ENCODE measurements around the gene RBPJ.
A peak's percentile ranks its signal among the peaks of the same experiment; 100 is the strongest.

The RBPJ gene

DNA sequence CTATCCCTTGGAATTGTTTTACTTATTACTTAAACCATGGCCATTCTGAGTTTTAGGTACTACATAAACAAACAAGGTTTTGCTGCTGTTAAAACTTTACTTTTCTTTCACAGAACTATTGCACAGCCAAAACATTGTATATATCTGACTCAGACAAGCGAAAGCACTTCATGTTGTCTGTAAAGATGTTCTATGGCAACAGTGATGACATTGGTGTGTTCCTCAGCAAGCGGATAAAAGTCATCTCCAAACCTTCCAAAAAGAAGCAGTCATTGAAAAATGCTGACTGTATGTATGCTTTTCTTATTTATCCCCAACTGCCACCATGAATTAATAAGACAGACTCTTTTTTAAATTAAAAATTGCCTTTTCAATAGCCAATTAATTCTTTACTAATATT, 99.6 kb downstream of the RBPJ start:
- DNase-seq (ENCODE audit: low spot score): no peak

DNA sequence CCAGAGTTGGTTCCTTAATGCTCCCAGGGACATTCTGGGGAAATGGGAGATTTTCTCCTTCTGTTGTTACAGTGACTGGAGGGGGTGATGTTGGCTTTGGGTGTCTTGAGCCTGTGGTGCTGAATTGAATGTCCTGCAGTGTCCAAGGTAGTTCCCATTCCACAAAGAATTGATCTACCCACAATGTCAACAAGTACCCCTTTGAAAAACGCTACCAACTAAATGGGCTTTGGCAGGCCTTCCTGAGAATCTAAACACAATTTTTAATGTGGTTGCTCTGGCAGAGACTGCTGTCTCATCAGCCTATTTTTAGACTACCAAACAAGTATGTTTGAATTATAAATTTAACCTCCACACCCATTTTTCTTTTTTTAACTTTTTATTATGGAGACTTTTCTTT, 100.1 kb downstream of the RBPJ start:
- no peak for DNase-seq (ENCODE audit: low spot score)

DNA sequence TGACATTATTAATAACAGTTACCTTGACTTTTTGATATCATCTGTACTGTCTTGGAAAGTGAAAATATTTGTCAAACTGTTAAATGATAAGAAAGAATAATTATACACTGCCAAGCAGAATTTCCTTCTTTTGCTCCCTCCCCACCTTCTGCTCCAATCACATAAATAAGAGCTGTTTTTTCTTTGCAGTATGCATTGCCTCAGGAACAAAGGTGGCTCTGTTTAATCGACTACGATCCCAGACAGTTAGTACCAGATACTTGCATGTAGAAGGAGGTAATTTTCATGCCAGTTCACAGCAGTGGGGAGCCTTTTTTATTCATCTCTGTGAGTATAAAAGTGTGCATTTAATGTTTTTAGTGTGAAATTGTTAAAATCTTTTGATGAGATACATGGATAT, 103.3 kb downstream of the RBPJ start:
- DNase-seq (ENCODE audit: low spot score): no peak

DNA sequence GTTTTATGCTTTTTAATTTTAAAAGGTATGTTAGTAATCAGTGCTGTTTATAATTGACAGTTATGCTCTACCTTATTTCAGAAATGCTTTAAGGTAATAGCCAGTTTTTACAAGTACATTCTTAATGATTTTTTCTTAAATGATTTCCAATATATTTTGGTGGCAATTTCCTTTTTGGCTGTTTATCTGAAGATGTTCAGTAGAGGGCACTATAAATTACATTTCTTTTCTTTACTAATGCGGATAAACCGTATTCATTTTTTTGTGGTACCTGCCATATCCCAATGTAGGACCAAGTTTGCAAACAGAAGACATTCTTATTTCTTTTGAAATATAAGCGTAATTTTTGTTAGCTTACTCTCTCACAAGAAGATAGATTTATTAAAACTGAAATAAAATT, 104.0 kb downstream of the RBPJ start:
- no peak for DNase-seq (ENCODE audit: low spot score)

DNA sequence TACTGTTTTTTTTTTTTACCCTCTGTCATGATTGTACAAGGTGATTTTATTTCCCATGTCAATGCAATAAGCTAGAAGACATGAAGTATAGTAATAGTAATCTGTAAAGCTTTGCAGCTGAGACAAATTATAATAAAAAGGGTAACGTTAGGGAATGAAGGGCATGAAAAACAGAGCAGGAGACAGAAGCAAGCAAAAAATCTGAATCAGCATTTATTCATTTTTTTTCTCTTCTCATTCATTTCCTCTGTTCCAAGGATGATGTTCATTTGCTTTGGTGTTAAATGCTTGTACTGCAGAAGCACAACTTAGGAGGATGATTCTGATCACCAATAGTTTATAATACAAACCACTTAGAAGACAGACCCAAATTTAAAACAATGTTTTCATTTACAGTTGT, 105.1 kb downstream of the RBPJ start:
- DNase-seq (ENCODE audit: low spot score): no peak

DNA sequence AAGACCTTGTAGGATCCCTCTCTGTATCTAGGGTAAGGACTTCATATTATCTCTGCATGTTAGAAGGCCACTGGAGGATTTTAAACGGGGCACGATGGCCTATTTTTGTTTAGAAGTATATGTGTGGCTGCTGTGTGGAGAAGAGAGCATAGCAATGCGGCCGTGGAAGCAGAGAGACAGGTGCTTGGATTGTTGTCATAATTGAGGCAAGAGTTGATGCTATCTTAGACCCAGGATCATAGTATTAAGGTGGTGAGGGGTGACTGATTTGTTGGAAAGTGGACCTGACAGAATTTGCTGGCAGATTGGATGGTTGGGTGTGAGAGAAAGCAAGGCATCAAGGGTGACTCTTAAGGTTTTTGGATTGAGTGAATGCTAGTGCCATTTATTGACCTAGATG, 106.1 kb downstream of the RBPJ start:
- no peak for DNase-seq (ENCODE audit: low spot score)

DNA sequence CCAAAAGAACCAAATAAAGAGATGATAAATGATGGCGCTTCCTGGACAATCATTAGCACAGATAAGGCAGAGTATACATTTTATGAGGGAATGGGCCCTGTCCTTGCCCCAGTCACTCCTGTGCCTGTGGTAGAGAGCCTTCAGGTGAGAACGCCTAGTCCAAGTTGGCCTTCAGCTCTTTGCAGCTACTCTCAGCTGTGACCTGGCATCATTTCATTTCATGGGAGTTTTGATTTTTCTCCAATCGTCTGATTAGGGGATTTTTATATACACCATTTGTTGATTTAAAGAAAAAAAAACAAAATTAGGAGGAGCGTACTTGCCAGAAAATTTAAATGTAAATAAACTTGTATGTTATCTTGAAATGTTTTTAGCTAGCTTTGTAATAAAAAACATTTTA, 109.1 kb downstream of the RBPJ start:
- DNase-seq (ENCODE audit: low spot score): no peak

DNA sequence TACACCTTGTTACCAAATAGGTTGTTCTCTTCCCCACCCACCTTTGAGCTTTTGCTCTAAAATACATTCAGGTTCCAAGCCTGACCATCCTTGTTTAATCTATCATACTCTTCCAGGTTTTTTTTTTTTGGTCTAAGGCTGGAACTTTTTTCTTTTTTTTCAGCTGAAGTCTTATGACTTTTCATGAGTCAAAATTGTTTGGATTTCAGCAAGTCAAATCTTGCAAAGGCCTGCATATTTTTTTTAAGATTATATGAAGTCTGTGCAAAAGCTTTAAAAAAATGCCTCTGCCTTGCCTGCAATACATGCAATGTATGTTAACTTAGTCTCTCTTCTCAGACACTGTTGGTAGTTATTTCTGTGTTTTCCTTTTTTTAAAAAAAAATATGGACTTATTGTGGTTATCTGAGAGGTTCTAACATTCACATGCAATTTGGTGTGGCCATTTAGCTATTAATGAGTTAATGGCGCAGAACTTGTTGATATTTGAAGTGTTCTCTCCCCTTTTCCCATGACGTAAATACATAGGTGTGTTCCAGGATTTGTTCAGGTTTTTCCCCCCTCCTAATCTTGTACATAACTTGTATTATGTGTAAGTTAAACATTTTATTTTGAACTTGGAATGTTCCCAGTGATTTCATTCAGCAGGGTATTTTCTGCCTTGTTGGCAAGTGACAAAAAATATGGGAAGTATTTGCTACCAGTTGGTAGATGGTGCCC, 110.8 kb downstream of the RBPJ start:
- no peak for DNase-seq (ENCODE audit: low spot score)

DNA sequence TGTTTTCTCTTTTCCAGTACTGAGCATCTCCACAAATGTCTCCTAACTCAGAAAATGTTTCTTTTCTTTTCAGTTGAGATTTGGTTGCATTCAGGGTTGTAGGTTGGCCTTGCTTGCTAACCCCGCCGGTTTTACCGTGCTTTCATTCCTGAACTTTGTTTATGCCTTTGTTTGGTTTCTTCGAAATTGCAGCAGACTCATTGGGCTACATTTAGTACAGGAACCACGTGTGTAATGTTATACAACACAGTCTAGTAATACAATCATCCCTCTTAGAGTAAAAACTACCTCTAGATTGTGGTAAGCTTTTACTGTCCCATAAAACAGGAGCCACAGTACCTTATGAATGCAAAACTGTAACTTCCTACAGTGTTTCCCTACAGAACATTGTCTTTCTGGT, 111.6 kb downstream of the RBPJ start:
- DNase-seq (ENCODE audit: low spot score): no peak

DNA sequence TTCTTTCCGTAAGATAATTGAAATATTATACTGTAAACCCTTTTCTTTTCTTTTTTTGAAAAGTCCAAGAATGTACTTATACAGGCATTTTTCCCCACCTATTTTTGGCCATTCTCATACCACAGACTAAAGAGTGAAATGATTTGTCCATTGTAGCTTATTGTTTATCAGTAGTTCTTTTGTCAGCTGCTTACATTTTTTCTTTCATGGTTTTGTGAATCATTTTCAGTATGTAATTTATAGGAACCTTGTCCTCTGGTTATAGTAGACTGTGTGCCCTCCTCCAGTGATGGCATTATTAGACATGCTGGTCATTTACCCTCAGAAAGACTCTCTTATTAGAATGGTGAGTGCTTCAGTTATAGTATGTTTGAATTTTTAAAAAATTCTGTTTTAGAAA, 112.7 kb downstream of the RBPJ start:
- no peak for DNase-seq (ENCODE audit: low spot score)

DNA sequence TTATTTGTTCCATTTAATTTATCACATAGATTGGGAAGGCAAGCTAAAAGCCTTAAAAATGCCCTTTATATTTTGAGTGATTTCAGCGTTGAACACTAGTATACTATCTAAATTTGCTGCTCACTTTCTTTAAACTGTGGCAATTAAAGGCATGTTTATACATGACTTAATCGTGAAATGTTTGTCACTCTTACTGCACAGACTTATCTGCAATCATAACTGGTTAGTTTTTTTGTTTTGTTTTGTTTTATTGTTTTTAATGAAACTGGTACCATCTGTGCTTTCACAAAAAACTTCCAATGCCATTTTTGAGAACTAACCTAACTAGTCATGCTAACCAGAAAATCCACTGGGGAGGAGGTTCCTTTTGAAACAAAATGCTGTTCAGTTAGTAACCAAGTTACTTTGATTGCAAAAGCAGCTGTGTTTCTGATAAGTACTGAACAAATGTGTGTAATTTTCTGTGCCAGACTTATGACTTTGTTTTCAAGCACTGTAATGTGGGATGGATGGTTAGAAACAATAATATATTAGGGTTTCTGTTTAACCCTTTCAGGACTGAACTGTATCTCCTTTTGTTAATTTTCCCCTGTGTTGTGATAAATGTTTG, 113.3 kb downstream of the RBPJ start:
- no peak for DNase-seq (ENCODE audit: low spot score)

DNA sequence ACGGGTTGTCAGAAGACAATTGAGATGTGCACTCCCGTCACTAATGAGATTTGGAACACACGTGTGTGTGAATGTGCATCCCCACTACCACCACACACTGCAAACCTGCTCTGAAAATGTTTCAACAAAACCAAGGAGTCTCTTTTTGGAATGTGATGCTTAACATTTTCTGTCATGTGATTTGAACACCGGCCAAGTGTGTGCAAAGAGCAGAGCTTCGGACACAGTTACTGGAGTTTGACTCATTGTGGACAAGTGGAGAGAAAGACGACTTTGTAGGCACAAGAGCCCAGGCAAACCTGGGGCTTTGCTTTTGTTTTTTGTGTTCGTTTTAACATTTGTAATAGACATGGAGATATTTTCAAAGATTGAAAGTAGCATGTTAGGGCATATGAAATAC, 120.3 kb downstream of the RBPJ start:
- no peak for DNase-seq (ENCODE audit: low spot score)

DNA sequence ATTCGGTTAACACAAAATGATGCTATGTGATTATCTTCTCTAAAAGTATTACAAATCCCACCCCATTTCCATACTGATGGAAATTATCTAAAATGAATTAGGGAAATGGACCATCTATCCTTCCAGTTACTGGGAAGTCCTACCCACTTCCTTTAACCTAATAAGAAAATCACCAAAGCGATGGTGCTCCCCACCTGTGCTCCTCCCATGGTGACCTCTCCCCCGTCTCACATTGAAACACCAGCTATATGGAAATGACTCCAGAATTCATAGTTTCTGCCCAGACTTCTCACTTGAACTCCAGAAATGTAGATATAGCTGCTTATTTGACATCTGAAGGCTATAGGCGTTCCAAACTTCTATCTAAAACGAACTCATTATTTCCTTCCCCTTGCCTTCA, 121.0 kb downstream of the RBPJ start:
- no peak for DNase-seq (ENCODE audit: low spot score)

DNA sequence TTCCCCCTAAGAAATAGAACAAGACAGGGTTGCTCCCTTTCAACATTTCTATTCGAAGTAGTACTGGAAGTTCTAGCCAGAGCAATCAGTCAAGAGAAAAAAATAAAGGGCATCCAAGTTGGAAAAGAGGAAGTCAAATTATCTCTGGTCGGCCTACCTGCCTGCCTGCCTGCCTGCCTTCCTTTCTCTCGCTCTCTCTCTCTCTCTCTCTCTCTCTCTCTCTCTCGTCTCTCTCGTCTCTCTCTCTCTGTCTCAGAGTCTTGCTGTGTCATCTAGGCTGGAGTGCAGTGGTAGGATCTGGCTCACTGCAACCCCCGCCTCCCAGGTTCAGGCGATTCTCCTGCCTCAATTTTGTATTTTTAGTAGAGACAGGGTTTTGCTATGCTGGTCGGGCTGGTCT, 126.6 kb downstream of the RBPJ start:
- DNase-seq (ENCODE audit: low spot score): no peak

DNA sequence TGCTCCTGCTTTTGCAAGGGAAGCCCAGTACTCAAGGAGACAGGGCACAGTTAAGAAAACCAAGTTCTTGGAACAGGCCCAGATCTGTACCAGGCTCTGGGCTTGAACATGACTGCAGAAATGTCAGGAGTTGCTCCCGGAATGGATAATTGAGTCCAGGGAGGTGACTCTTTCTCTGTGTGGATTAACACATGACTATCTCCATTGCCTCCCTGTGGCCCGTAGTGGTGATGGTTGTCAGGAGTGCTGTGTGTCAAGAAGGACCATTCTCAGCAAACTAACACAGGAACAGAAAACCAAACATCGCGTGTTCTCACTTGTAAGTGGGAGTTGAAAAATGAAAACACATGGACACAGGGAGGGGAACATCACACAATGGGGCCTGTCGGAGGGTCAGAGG, 129.6 kb downstream of the RBPJ start:
- no peak for DNase-seq (ENCODE audit: low spot score)

DNA sequence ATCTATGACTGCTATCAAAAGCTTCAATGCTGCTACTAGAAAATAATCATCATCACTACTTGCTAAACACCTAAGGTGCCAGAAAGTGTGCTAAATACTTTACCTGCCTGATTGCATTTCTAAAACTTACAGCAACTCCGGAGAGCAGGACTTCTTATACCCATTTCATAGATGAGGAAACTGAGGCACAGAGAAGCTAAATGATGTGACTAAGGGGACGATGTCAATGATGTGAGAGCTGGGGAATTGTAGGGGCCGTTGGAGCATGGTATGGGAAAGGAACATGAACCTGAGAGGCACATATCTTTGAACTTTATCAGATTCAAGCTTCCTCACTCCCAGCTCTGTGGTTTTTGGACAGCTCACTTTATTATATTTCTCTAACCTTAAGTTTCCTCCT, 130.8 kb downstream of the RBPJ start:
- no peak for DNase-seq (ENCODE audit: low spot score)

DNA sequence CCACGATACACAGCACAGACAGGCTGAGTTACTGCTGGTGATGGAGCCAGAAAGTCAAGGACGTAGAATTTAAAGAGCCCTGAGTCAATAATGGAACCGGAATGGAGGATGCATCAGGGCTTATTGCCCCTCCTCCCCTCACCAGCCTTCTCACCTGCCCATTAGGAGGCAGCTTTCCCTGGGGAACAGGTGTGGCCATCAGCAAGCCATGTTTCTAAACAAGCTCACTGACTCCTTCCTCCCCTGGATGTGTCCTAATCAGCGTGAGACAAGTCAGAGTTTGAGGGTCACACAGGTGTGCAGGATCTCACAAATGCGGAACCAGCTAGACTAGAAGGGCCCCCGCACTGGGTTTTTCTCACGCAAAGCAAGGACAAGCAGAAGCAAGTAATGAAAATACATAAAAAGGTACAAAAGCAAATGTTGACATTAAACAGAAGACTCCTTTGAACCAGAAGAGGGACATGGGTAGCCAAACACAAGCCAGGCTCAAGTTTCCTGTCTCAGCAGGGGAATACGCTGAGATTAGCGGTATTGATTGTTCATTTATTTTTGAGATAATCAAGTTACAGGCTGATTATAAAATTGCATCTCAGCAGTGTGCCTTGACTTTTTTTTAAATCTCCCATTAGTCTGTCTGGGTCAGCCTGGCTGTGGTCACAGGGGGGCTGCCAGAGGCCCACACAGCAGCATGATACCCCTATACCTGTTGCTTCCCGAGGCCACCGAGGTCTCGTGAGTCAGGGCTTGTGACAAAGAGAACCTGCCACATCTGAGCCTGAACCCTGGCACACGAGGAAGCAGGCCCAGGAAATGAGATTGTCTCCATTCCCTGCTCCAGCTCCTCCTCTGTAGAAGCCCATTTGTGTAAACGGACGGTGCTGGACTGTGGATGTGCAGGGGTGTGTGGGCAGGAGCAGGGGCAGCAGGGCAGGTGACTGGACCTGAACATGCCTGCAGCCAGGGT, 132.0 kb downstream of the RBPJ start:
- no peak for DNase-seq (ENCODE audit: low spot score)

DNA sequence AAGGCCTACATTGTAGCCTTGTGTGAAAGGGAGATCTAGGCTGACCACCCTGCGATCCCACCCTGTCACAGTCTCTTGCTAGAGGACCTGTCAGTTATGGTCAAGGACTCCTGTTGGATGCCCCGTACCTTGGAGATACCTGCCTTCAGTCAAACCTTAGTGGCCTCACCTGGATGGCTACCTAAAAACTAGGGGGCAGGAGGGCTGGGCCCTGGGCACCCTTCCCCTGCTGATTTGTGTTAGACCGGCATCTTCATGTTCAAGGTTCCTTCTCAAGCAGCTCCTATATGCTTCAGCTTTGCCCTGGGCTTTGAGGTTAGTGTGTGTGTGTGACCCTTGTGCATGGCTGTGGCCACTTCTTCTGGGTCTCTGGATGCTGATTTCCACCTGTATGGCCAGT, 134.1 kb downstream of the RBPJ start:
- DNase-seq (ENCODE audit: low spot score): no peak

DNA sequence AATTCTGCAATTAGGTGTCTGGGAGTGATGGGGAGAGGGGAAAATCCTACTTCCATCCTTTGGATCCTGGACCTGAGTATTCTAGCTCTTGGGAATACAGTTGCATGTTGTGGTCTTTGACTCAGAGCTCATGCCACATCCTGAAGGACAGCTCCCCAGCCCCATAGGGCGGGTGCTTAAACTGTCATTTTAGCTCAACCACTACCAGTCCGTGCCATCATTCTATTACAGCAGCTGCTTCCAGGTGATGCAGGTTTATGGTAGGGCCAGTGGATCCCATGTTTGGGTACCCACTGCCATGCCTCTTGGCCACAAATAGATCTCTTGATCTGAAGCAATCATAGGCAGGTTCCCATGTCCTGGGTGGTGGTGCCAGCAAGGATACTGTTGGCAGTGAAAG, 134.8 kb downstream of the RBPJ start:
- no peak for DNase-seq (ENCODE audit: low spot score)

DNA sequence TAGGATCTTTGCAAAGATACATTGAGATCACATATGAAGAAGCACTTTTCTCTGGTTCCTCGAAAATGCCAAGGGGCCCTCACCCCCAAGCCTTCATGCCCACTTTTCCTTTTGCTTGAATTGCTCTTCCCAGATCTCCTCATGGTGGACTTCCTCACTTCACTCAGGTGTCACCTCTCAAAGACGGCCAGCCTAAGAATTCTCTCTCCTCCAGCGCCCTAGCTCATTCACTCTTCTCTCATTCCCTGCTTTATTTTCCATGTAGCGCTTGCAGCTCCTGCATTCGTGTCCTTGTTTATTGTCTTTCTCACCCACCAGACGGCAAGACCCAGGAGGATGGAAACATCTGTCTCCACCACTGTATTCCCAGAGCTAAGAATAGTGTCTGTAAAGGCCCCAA, 136.6 kb downstream of the RBPJ start:
- no peak for DNase-seq (ENCODE audit: low spot score)

DNA sequence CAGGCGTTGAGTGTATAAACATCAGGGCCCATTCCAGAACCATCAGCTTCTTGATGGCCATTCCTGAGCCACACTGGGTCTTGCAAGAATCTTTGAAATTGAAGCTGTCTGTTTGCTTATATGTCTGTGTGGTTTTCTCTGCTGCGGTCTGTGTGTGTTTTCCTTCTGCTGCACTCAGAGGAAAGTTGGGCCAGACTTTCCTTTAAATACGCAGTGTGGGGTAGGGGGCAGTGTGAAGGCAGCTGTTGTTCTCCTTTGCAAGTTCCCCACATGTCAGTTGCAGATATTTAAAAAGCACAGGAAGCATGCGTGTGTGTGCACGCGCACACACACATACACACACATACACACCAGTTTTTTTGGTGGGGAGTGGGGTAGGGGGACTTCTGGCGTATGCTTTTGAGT, 137.3 kb downstream of the RBPJ start:
- DNase-seq (ENCODE audit: low spot score): no peak

DNA sequence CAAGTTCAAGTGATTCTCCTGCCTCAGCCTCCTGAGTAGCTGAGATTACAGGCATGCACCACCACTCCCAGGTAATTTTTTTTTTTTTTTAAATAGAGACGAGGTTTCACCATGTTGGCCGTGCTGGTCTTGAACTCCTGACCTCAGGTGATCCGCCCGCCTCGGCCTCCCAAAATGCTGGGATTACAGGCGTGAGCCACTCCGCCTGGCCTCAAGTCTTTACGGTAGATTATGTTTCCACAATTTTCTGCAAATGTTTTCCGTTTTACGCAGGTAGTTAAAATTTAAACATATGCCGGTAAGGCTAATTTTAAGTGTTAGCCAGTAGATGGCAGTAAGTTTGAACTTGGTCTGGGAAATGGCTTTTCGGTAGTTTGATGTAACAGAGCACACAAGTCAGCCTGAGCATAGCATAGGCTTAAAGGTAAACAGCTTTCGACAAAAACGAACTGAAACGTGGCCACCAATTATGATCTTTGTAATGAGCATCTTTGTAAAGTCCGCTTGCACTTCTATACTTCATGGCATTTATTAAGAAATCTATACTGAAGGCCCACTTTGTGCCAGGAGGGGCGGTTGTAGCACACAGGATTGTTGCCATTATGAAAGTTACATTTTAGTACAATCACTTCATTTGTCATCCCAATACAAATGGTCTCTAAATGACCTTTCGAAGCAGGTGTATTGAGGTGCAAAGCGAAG, 138.4 kb downstream of the RBPJ start:
- peak; percentile 58 for DNase-seq (ENCODE audit: low spot score)
